NCI-H2029 (cell line): ENCODE results near the gene KLHL28.
"Not testable (repeated sequence)": the region's sequence is repeated elsewhere in the genome, so short reads cannot be mapped to it uniquely, and the experiment has no call there.

Experiments
- DNase-seq: peaks from one replicate; lab custom pipeline; 2025; lab: John Stamatoyannopoulos, UW

The KLHL28 gene

DNA sequence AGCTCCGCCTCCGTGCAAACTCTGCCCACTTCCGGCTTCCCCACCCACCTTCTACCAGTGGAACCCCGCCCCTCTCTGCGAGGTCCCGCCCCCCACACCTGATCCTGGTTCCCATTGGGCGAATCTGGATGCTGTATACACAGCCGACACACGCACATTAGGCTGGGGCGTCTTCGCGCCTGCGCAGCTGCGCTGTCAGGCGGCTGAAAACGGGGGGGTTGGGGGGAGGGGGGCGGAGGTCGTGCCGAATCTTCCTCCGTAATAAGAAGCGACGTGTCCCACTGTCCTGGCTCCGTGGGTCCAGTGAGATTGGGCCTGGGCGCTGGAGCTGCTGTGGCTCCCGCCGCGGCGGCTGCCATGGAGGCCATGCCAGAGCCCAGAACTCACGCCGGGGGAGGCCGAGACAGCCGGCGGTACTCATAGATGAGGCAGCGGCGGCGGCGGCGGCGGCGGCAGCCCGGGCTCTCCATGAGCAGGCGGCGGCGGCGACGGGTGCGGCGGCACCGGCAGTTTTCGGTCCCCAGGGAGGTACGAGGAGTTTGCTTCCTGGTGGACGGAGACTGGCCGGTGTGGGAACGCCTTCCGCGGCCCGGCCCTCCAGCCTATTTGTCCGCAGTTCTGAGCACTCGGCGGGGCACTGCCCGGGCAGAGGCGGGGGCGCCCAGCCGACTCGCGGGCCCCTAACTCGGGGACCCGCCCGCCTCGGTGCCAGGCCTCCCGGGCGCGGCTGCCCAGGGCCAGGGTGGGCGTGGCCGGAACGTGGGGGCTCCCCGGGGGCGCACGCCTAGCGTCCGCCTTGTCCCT, 64.5 kb downstream of the KLHL28 start:
- peak; percentile 99 for DNase-seq

- DNase-seq, result no peak
Measured at GRCh38 chr14:44896275-44897040, 65.3 kb downstream of the KLHL28 start.

- DNase-seq, result no peak
Measured at GRCh38 chr14:44895716-44896115, 66.0 kb downstream of the KLHL28 start.

- DNase-seq, result no peak
Measured at GRCh38 chr14:44893535-44893934, 68.2 kb downstream of the KLHL28 start.

GRCh38 chr14:44891726-44892372, 69.9 kb downstream of the KLHL28 start:
- DNase-seq, result not testable (repeated sequence)

GRCh38 chr14:44889595-44890471, 71.9 kb downstream of the KLHL28 start:
- DNase-seq, result peak; percentile 58

GRCh38 chr14:44887596-44887955, 74.2 kb downstream of the KLHL28 start:
- no peak for DNase-seq

- no peak for DNase-seq
Measured at GRCh38 chr14:44886860-44887595, 74.7 kb downstream of the KLHL28 start.

GRCh38 chr14:44880791-44881190, 81.0 kb downstream of the KLHL28 start:
- DNase-seq, result no peak
